K562 (cell line): ENCODE results near the gene IFNGR1.

ENCODE experiments used
- CBX8 ChIP-seq: fragments of 200-600 bp; sonication (generic); IDR thresholded peaks from 2 replicates; pipeline ENCODE4 v1.6.1; 2012; ENCODE audit warnings: borderline replicate concordance, mixed run types, low read depth, mild to moderate bottlenecking, moderate library complexity, mixed read lengths, low read length, control low read depth, inconsistent platforms; ENCODE audit not compliant: poor library complexity, severe bottlenecking; ENCODE audit errors: extremely low read depth
- MTA2 ChIP-seq: fragments of 450-650 bp; IDR thresholded peaks from 2 replicates; pipeline ENCODE4 v1.6.1; 2016; ENCODE audit warnings: low read depth
- NR3C1 ChIP-seq: sonication (generic); formaldehyde crosslinking; IDR thresholded peaks from 2 replicates; pipeline ENCODE4 v1.8.1; 2022; ENCODE audit warnings: missing genetic modification reagents
- SREBF2 ChIP-seq: sonication (generic); formaldehyde crosslinking; IDR thresholded peaks from 2 replicates; pipeline ENCODE4 v1.4.0; 2020; ENCODE audit warnings: mild to moderate bottlenecking, missing genetic modification reagents
- ZNF146 ChIP-seq: IDR thresholded peaks from one replicate; pipeline ENCODE4 v1.6.1; 2018; ENCODE audit warnings: missing compliant biosample characterization; ENCODE audit not compliant: unreplicated experiment
- TF ChIP-seq, protein P1 (sequence below): sonication (generic); formaldehyde crosslinking; IDR thresholded peaks from 2 replicates; pipeline ENCODE4 v1.4.0; 2020; ENCODE audit warnings: mild to moderate bottlenecking, missing genetic modification reagents
- TF ChIP-seq, protein P2 (sequence below), 3 experiments: fragments of 200-800 bp in 1 of 3; fragments of 250-450 bp in 1 of 3; fragments of 450-650 bp in 1 of 3; sonication (Bioruptor Pico) in 1 of 3; sonication (Bioruptor generic) in 1 of 3; formaldehyde crosslinking in 1 of 3; IDR thresholded peaks; 2 replicates each; pipeline versions ENCODE4 v1.6.1 to v1.8.0; 2016 to 2022; ENCODE audit warnings: mild to moderate bottlenecking in 2 of 3, missing genetic modification characterization in 2 of 3, missing compliant biosample characterization in 1 of 3, moderate library complexity in 1 of 3
- TF ChIP-seq, protein P3 (sequence below), 3 experiments: IDR thresholded peaks in 2 of 3; conservative IDR thresholded peaks in 1 of 3; 2 replicates each; pipeline ENCODE4 v1.5.1; 2011 to 2012; ENCODE audit warnings: low read length in 3 of 3, mild to moderate bottlenecking in 3 of 3, control low read depth in 2 of 3, improper control_type of control experiment in 1 of 3, inconsistent platforms in 1 of 3, low read depth in 1 of 3, mixed read lengths in 1 of 3, moderate library complexity in 1 of 3; ENCODE audit not compliant: insufficient read depth in 2 of 3

DNA sequence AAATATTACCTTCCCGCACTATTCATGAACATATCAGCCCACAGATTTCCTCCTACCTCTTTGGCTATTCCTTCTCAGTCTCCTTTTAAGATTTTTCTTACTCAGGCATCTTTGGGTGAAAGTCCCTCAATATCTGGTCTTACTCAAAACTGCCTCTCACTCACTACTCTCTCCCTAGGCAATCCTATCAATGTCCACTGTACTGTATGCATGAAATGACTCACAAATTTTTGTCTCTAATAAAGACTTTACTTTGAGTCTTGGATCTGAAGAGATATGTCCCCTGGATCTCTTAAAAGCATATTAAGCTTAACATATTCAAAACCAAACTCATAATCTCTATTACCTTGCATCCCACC is 70.2 kb downstream of the IFNGR1 start:
- TF ChIP-seq MTA2: no peak
- TF ChIP-seq ZNF146 (CRISPR knock-in tag): no peak
- TF ChIP-seq SREBF2: no peak
- TF ChIP-seq, protein P1, sequence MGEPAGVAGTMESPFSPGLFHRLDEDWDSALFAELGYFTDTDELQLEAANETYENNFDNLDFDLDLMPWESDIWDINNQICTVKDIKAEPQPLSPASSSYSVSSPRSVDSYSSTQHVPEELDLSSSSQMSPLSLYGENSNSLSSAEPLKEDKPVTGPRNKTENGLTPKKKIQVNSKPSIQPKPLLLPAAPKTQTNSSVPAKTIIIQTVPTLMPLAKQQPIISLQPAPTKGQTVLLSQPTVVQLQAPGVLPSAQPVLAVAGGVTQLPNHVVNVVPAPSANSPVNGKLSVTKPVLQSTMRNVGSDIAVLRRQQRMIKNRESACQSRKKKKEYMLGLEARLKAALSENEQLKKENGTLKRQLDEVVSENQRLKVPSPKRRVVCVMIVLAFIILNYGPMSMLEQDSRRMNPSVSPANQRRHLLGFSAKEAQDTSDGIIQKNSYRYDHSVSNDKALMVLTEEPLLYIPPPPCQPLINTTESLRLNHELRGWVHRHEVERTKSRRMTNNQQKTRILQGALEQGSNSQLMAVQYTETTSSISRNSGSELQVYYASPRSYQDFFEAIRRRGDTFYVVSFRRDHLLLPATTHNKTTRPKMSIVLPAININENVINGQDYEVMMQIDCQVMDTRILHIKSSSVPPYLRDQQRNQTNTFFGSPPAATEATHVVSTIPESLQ (CRISPR knock-in tag): no peak
- TF ChIP-seq NR3C1 (CRISPR knock-in tag): no peak
- no peak for TF ChIP-seq CBX8
- TF ChIP-seq, protein P2, sequence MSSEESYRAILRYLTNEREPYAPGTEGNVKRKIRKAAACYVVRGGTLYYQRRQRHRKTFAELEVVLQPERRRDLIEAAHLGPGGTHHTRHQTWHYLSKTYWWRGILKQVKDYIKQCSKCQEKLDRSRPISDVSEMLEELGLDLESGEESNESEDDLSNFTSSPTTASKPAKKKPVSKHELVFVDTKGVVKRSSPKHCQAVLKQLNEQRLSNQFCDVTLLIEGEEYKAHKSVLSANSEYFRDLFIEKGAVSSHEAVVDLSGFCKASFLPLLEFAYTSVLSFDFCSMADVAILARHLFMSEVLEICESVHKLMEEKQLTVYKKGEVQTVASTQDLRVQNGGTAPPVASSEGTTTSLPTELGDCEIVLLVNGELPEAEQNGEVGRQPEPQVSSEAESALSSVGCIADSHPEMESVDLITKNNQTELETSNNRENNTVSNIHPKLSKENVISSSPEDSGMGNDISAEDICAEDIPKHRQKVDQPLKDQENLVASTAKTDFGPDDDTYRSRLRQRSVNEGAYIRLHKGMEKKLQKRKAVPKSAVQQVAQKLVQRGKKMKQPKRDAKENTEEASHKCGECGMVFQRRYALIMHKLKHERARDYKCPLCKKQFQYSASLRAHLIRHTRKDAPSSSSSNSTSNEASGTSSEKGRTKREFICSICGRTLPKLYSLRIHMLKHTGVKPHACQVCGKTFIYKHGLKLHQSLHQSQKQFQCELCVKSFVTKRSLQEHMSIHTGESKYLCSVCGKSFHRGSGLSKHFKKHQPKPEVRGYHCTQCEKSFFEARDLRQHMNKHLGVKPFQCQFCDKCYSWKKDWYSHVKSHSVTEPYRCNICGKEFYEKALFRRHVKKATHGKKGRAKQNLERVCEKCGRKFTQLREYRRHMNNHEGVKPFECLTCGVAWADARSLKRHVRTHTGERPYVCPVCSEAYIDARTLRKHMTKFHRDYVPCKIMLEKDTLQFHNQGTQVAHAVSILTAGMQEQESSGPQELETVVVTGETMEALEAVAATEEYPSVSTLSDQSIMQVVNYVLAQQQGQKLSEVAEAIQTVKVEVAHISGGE (CRISPR knock-in tag; IDR thresholded peaks at IDR 0.05): no peak
- TF ChIP-seq, protein P3, sequence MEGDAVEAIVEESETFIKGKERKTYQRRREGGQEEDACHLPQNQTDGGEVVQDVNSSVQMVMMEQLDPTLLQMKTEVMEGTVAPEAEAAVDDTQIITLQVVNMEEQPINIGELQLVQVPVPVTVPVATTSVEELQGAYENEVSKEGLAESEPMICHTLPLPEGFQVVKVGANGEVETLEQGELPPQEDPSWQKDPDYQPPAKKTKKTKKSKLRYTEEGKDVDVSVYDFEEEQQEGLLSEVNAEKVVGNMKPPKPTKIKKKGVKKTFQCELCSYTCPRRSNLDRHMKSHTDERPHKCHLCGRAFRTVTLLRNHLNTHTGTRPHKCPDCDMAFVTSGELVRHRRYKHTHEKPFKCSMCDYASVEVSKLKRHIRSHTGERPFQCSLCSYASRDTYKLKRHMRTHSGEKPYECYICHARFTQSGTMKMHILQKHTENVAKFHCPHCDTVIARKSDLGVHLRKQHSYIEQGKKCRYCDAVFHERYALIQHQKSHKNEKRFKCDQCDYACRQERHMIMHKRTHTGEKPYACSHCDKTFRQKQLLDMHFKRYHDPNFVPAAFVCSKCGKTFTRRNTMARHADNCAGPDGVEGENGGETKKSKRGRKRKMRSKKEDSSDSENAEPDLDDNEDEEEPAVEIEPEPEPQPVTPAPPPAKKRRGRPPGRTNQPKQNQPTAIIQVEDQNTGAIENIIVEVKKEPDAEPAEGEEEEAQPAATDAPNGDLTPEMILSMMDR (IDR thresholded peaks at IDR 0.05 in 2 of 3, conservative IDR thresholded peaks at IDR 0.05 in 1 of 3; ENCODE audit: insufficient read depth in 2 of 3, low read depth in 1 of 3, low read length in 3 of 3): no peak
